Measurements from ENCODE around the gene PRDM7.

PRDM7 gene

DNA sequence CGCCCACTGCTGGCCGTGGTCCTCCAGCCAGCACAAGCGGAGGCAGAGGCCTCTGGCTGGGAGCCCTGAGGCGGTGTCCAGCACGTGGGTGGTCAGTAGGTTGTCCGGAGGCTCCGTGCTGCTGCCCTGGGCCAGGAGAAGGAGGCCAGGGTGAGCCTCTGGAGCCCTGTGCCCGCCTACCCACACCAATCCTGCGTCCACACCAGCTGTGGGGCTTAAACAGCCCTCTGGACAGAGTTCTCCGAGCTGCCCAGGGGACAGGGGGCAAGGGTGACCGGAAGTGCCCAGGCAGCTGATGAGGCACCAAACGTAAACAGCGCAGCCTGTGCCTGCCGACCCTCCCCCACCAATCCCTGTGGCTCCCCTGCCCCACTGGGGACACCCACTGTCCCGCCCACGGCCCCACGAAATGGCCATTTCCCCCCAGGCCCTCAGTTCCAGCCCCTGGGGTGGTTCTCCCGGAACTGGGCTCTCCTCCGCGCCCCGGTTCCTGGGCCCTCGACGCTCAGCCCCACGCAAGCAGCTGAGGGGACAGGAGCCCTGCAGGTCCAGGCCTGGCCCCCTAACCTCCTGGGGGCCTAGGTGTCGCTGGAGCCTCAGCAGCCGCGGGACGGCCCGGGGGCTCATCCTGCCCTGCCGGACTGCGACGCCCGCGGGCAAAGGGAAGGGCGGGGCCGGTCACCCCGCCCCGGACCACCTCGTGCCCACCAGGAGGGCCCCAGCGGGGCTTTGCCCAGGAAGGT, 30.0 kb downstream of the PRDM7 start:
- DNase-seq (ENCODE audit: insufficient read length, low spot score) (no peak), FAIRE-seq (no peak)
- TF ChIP-seq PAX5 (IDR thresholded peaks at IDR 0.05; ENCODE audit: insufficient read depth, low read length, severe bottlenecking) (no peak), SPI1 (IDR thresholded peaks at IDR 0.05; ENCODE audit: low read depth, low read length) (no peak), POLR2A (IDR thresholded peaks at IDR 0.05; ENCODE audit: low read depth, low read length) (no peak), TAF1 (IDR thresholded peaks at IDR 0.05; ENCODE audit: low read depth, low read length) (no peak), POU2F2 (IDR thresholded peaks at IDR 0.05; ENCODE audit: low read depth, low read length) (no peak), POLR2AphosphoS5 (IDR thresholded peaks at IDR 0.05; ENCODE audit: low read depth, low read length) (no peak)

DNA sequence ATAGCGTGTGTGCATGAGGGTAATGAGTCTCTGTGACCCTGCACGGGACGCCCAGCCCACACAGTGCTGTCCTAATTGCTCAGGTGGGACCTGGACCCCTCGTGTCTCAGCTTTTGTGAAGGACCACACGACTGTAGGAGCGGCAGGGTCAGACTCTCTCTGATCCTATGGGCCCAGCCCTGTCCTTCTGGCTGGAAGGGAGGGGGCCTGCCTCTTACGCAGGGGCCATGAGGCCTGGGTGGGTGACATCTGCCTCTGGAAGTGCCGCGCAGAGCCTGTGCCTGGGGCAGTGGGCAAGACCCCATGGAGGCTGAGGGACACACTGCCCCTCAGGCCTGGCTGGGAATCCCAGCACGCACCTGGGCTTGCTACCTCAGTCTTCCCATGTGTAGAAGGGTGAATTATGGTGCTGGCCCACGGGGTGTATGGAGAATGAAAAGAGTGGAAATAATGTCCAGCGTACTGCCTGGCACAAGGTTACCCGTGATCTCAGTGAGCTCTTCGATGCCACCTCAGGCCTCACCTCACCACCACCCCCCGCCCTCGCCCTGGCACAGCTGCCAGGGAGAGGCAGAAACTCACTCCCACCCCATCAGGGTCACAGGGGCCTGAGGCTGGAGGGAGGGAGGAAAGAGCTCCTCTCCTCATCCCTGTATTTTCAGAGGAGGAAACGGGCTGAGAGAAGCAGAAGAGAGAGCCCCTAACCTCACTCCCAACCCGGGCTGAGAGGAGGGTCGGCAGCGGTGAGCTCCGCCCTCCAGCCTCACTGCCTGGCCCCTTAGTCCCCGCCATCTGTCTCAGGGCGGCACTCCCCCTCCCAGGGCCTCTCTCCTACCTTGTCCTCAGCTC, 30.8 kb downstream of the PRDM7 start:
- DNase-seq (ENCODE audit: insufficient read length, low spot score) (no peak), FAIRE-seq (no peak)

DNA sequence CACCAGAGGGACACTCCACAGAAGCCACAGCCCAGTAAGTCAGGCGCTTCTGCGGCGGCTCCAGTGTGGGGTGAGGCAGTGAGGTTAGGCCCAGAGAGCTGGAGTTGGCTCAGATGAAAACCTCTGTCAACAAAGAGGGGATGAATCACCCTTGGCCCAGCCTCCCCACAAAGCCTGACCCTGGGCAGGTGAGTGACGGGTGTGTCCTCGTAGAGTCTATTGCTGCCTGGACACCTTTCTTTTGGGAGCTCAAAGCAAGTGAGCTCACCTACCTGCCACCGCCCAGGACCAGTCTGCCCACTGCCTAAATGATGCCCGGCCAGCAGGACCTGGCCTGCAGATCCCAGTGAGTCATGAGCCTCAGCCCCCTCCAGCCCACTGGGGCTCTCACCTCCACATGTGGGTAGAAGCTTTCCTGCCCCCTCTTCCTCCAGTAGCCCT, 33.0 kb downstream of the PRDM7 start:
- TF ChIP-seq PAX5 (IDR thresholded peaks at IDR 0.05; ENCODE audit: insufficient read depth, low read length, severe bottlenecking) (no peak), POU2F2 (IDR thresholded peaks at IDR 0.05; ENCODE audit: low read depth, low read length) (no peak), POLR2AphosphoS5 (IDR thresholded peaks at IDR 0.05; ENCODE audit: low read depth, low read length) (no peak), TAF1 (IDR thresholded peaks at IDR 0.05; ENCODE audit: low read depth, low read length) (no peak), SPI1 (IDR thresholded peaks at IDR 0.05; ENCODE audit: low read depth, low read length) (no peak), POLR2A (IDR thresholded peaks at IDR 0.05; ENCODE audit: low read depth, low read length) (no peak)
- FAIRE-seq, result no peak
- DNase-seq (ENCODE audit: insufficient read length, low spot score), result no peak

More for the DNA sequence above, 30.8 kb downstream of the PRDM7 start:
- TF ChIP-seq POU2F2 (IDR thresholded peaks at IDR 0.05; ENCODE audit: low read depth, low read length) (no peak), TAF1 (IDR thresholded peaks at IDR 0.05; ENCODE audit: low read depth, low read length) (no peak), PAX5 (IDR thresholded peaks at IDR 0.05; ENCODE audit: insufficient read depth, low read length, severe bottlenecking) (no peak), POLR2A (IDR thresholded peaks at IDR 0.05; ENCODE audit: low read depth, low read length) (no peak), POLR2AphosphoS5 (IDR thresholded peaks at IDR 0.05; ENCODE audit: low read depth, low read length) (no peak), SPI1 (IDR thresholded peaks at IDR 0.05; ENCODE audit: low read depth, low read length) (no peak)

DNA sequence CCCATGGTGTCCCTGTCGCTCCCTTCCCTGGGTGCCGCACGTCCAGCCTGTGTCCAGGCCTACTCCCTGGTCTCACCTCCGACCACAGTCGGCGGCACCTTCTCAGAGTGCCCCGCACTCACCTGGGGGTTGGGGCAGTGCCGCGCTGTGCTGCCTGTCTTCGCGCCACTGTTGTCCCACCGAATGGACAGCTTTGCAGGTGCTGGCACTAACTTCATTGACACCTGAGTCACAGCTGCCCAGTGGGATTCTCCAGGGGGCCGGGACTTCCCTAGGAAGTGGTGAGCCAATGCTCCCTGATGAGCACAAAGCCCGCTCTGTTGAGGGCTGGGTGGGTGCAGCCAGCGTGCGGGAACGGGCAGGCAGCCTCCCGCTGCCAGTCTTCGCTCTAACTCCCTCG, 33.6 kb downstream of the PRDM7 start:
- TF ChIP-seq TAF1 (IDR thresholded peaks at IDR 0.05; ENCODE audit: low read depth, low read length) (no peak), POU2F2 (IDR thresholded peaks at IDR 0.05; ENCODE audit: low read depth, low read length) (no peak), SPI1 (IDR thresholded peaks at IDR 0.05; ENCODE audit: low read depth, low read length) (no peak), POLR2AphosphoS5 (IDR thresholded peaks at IDR 0.05; ENCODE audit: low read depth, low read length) (no peak), PAX5 (IDR thresholded peaks at IDR 0.05; ENCODE audit: insufficient read depth, low read length, severe bottlenecking) (no peak), POLR2A (IDR thresholded peaks at IDR 0.05; ENCODE audit: low read depth, low read length) (no peak)
- DNase-seq (ENCODE audit: insufficient read length, low spot score), result no peak
- FAIRE-seq, result no peak

DNA sequence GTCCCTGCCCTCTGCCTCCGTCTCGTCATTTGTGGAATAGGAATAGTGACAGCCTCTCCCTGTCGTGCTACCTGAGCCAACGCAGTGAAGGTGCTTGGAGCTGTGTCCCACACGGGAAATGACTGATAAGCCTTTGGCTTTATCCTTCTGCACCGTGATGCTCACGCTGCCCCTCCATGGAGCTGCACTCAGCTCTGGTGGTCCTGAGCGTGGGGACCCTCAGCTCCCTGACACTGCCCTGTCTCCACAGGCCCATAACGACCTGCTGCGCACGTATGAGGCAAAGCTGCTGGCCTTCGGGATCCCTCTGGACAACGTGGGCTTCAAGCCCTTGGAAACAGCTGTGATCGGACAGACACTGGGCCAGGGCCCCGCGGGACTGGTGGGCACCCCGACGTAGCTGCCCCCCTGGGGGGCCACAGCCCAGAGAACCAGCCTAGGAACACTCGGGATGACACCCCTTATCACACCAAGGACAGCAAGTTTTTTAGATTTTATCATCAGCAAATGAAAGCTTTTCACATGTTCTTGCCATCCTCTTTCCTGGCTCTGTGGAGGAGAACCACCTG, 34.1 kb downstream of the PRDM7 start:
- DNase-seq (ENCODE audit: insufficient read length, low spot score), result no peak
- FAIRE-seq, result no peak
- TF ChIP-seq PAX5 (IDR thresholded peaks at IDR 0.05; ENCODE audit: insufficient read depth, low read length, severe bottlenecking) (no peak), POU2F2 (IDR thresholded peaks at IDR 0.05; ENCODE audit: low read depth, low read length) (no peak), TAF1 (IDR thresholded peaks at IDR 0.05; ENCODE audit: low read depth, low read length) (no peak), POLR2A (IDR thresholded peaks at IDR 0.05; ENCODE audit: low read depth, low read length) (no peak), SPI1 (IDR thresholded peaks at IDR 0.05; ENCODE audit: low read depth, low read length) (no peak), POLR2AphosphoS5 (IDR thresholded peaks at IDR 0.05; ENCODE audit: low read depth, low read length) (no peak)

DNA sequence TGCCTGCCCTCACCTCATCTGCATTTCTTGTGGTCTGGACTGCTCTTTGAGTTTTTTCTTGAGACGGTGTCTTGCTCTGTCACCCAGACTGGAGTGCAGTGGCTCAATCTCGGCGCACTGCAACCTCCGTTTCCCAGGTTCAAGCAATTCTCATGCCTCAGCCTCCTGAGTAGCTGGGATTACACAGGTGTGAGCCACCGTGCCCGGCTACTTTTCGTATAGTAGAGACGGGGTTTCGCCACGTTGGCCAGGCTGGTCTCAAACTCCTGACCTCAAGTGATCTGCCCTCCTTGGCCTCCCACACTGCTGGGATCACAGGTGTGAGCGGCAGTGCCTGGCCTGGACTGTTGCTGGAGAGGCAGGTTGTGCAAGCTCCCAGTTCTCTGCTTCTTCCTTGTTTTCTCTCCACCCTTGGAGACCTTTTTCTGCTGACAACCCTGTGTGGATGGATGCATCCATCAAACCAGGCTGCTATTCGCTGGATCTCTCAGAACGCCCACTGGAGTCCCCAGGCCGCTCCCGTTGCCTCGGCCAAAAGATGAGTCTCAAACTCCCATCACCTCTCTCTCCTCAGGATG, 35.1 kb downstream of the PRDM7 start:
- no peak for DNase-seq (ENCODE audit: insufficient read length, low spot score)
- FAIRE-seq, result no peak
- TF ChIP-seq POU2F2 (IDR thresholded peaks at IDR 0.05; ENCODE audit: low read depth, low read length) (no peak), POLR2A (IDR thresholded peaks at IDR 0.05; ENCODE audit: low read depth, low read length) (no peak), PAX5 (IDR thresholded peaks at IDR 0.05; ENCODE audit: insufficient read depth, low read length, severe bottlenecking) (no peak), SPI1 (IDR thresholded peaks at IDR 0.05; ENCODE audit: low read depth, low read length) (no peak), POLR2AphosphoS5 (IDR thresholded peaks at IDR 0.05; ENCODE audit: low read depth, low read length) (no peak), TAF1 (IDR thresholded peaks at IDR 0.05; ENCODE audit: low read depth, low read length) (no peak)

DNA sequence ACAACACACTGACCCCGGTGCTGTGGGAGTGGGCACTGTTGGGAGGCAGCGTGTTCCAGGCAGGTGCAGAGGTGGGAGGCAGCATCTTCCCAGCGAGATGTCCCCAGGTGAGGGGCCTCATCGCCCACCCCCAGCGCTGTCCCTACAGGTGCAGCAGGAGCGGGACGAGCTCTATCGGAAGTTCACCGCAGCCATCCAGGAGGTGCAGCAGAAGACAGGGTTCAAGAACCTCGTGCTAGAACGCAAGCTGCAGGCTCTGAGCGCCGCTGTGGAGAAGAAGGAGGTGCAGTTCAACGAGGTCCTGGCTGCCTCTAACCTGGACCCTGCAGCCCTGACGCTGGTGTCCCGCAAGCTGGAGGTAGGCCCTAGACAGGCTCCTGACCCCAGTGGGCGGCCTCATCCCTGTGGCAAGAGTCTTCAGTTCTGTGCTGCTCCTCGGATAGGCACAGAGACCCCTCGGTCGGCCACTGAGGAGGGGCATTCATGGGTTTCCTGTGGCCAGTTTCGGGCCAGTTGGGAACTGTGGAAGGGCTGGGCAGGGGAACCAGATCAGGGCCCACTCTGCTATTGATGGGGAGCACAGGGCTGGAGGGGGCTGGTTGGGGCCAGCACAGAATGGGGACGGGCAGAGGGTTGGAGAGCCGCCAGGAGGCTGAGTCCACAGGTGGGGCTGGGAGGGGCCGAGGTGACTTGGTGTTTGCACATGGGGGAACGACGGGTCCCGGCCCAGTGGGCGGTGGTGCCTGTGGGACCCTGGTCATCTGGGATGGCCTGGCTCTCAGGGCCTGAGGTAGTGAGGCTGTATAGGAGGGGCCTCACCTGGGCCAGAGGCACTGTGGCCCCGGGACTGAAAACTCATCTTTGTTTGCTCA, 36.7 kb downstream of the PRDM7 start:
- no peak for TF ChIP-seq POLR2AphosphoS5 (IDR thresholded peaks at IDR 0.05; ENCODE audit: low read depth, low read length)
- no peak for TF ChIP-seq POU2F2 (IDR thresholded peaks at IDR 0.05; ENCODE audit: low read depth, low read length)
- TF ChIP-seq TAF1 (IDR thresholded peaks at IDR 0.05; ENCODE audit: low read depth, low read length), result no peak
- no peak for DNase-seq (ENCODE audit: insufficient read length, low spot score)
- FAIRE-seq, result no peak

DNA sequence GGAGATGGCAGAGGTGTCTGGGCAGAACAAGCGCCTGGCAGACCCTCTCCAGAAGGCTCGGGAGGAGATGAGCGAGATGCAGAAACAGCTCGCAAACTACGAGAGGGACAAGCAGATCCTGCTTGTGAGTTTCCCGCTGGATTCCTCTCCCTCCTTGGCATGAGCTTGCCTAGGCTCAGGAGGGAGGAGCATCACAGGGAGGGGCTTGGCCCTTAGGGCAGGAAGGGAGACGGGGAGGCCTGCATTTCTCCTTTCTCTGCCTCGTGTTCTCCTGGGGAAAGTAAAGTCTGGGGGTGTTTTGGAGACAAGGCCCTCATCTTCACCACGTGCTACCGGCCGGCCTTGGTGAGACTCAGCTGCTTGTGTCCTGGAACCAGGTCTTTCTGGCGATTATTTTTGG, 39.9 kb downstream of the PRDM7 start:
- TF ChIP-seq SPI1 (IDR thresholded peaks at IDR 0.05; ENCODE audit: low read depth, low read length) (no peak), PAX5 (IDR thresholded peaks at IDR 0.05; ENCODE audit: insufficient read depth, low read length, severe bottlenecking) (no peak), POLR2AphosphoS5 (IDR thresholded peaks at IDR 0.05; ENCODE audit: low read depth, low read length) (no peak), POU2F2 (IDR thresholded peaks at IDR 0.05; ENCODE audit: low read depth, low read length) (no peak), TAF1 (IDR thresholded peaks at IDR 0.05; ENCODE audit: low read depth, low read length) (no peak), POLR2A (IDR thresholded peaks at IDR 0.05; ENCODE audit: low read depth, low read length) (no peak)
- FAIRE-seq (no peak), DNase-seq (ENCODE audit: insufficient read length, low spot score) (no peak)
